GM19193 (cell line): ENCODE data around the gene SEMA7A.

Experiments used
- POLR2A ChIP-seq: IDR thresholded peaks from 4 replicates; pipeline ENCODE4 v1.6.1; 2011; ENCODE audit not compliant: insufficient read depth, insufficient read length; ENCODE audit errors: extremely low read depth

SEMA7A gene

GRCh38 chr15:74424901-74425528 is 8.7 kb downstream of the SEMA7A start:
- TF ChIP-seq POLR2A, result no peak

GRCh38 chr15:74423431-74424257 is 10.1 kb downstream of the SEMA7A start:
- TF ChIP-seq POLR2A, result no peak

- no peak for TF ChIP-seq POLR2A
These were observed 10.9 kb downstream of the SEMA7A start for GRCh38 chr15:74422652-74423430.

- TF ChIP-seq POLR2A, result peak; percentile 4
These were observed 11.5 kb downstream of the SEMA7A start for GRCh38 chr15:74422265-74422651.

GRCh38 chr15:74421302-74422245 is 12.2 kb downstream of the SEMA7A start:
- peak; percentile 17 for TF ChIP-seq POLR2A

GRCh38 chr15:74420193-74420905 is 13.4 kb downstream of the SEMA7A start:
- no peak for TF ChIP-seq POLR2A

- TF ChIP-seq POLR2A, result no peak
These were observed 14.3 kb downstream of the SEMA7A start for GRCh38 chr15:74419432-74419831.

- TF ChIP-seq POLR2A, result no peak
These were observed 15.0 kb downstream of the SEMA7A start for GRCh38 chr15:74418575-74419338.

GRCh38 chr15:74417670-74418069 is 16.1 kb downstream of the SEMA7A start:
- no peak for TF ChIP-seq POLR2A

- peak; percentile 6 for TF ChIP-seq POLR2A
These were observed 16.5 kb downstream of the SEMA7A start for GRCh38 chr15:74417225-74417624.

GRCh38 chr15:74415966-74416916 is 17.5 kb downstream of the SEMA7A start:
- TF ChIP-seq POLR2A, result no peak
